Lower leg skin (tissue), 3 donors: ENCODE results near the gene CFAP74.

Experiments used
- POLR2A ChIP-seq, 2 donors: fragments of 450-650 bp; IDR thresholded peaks; one replicate each; pipeline ENCODE4 v1.6.1; 2016 to 2017; ENCODE audit warnings: antibody characterized with exemption in 2 of 2, mild to moderate bottlenecking in 1 of 2, moderate library complexity in 1 of 2
- TF ChIP-seq, protein P1 (sequence below), 3 donors: fragments of 450-650 bp; IDR thresholded peaks; one replicate each; pipeline ENCODE4 v1.5.1; 2016; ENCODE audit warnings: antibody characterized with exemption in 3 of 3, mild to moderate bottlenecking in 3 of 3, moderate library complexity in 2 of 3

- TF ChIP-seq, protein P1, sequence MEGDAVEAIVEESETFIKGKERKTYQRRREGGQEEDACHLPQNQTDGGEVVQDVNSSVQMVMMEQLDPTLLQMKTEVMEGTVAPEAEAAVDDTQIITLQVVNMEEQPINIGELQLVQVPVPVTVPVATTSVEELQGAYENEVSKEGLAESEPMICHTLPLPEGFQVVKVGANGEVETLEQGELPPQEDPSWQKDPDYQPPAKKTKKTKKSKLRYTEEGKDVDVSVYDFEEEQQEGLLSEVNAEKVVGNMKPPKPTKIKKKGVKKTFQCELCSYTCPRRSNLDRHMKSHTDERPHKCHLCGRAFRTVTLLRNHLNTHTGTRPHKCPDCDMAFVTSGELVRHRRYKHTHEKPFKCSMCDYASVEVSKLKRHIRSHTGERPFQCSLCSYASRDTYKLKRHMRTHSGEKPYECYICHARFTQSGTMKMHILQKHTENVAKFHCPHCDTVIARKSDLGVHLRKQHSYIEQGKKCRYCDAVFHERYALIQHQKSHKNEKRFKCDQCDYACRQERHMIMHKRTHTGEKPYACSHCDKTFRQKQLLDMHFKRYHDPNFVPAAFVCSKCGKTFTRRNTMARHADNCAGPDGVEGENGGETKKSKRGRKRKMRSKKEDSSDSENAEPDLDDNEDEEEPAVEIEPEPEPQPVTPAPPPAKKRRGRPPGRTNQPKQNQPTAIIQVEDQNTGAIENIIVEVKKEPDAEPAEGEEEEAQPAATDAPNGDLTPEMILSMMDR (IDR thresholded peaks at IDR 0.05): no peak
- no peak for TF ChIP-seq POLR2A (IDR thresholded peaks at IDR 0.05)
Observed at GRCh38 chr1:1956586-1957532, 46.7 kb downstream of the CFAP74 start.
